HFFc6 (cell line): ENCODE data around the gene TBC1D5. TPM values are rescaled to one million over a fixed set of nuclear protein-coding genes. Genes with fewer than 3 reads are reported as not detected.

ENCODE experiments used
- DNase-seq: peaks from one replicate; pipeline ENCODE4 v3.0.0-alpha.2; 2018
- H3K27ac Mint-ChIP-seq: 2 replicates; pipeline ENCODE4 v1.8.0; 2020; ENCODE audit warnings: mild to moderate bottlenecking, mixed read lengths
- H3K27me3 Mint-ChIP-seq: 2 replicates; pipeline ENCODE4 v1.8.0; 2021; ENCODE audit warnings: mild to moderate bottlenecking, moderate library complexity, mixed read lengths; ENCODE audit not compliant: insufficient read depth
- H3K36me3 Mint-ChIP-seq: 2 replicates; pipeline ENCODE4 v1.8.0; 2021; ENCODE audit warnings: low read depth, mixed read lengths
- H3K4me1 Mint-ChIP-seq: 2 replicates; pipeline ENCODE4 v1.8.0; 2020; ENCODE audit warnings: low read depth, mixed read lengths
- H3K4me3 Mint-ChIP-seq: 2 replicates; pipeline ENCODE4 v1.8.0; 2020; ENCODE audit warnings: mild to moderate bottlenecking, moderate library complexity, mixed read lengths
- H3K9me3 Mint-ChIP-seq: 2 replicates; pipeline ENCODE4 v1.8.0; 2020; ENCODE audit warnings: mild to moderate bottlenecking, mixed read lengths
- CTCF ChIP-seq: fragments of 200-600 bp; sonication (generic); IDR thresholded peaks from 2 replicates; pipeline ENCODE4 v1.5.0; 2021; ENCODE audit warnings: antibody characterized with exemption, mild to moderate bottlenecking
- total RNA-seq, 6 experiments: library from RNA; stranded (reverse); fragmentation: NEBNext Ultra II Directional; extraction: Animal tissue kit (Norgen Biotek cat#: 25700); gene quantifications; 2 replicates in 1 of 6; 3 replicates in 5 of 6; pipeline ENCODE4 v1.2.3, GENCODE V29; 2021

TBC1D5 gene
- total RNA-seq, 6 experiments from 2014 or later, result 37.2 to 46.0 (median 40.1) TPM

- no peaks in the 10 kb centered on the region for H3K9me3 Mint-ChIP-seq
- H3K4me1 Mint-ChIP-seq, result peaks cover 22% of the 10 kb centered on the region
- no peaks in the 10 kb centered on the region for H3K36me3 Mint-ChIP-seq
- no peaks in the 10 kb centered on the region for H3K27me3 Mint-ChIP-seq
- H3K27ac Mint-ChIP-seq, result no peak overlapping the region
- peak; percentile 13 for DNase-seq
- H3K4me3 Mint-ChIP-seq, result no peak overlapping the region
- TF ChIP-seq CTCF, result no peak
Observed at GRCh38 chr3:17581421-17582080, 160.9 kb downstream of the TBC1D5 start.

- no peak for DNase-seq
- H3K27me3 Mint-ChIP-seq, result no peaks in the 10 kb centered on the region
- no peaks in the 10 kb centered on the region for H3K9me3 Mint-ChIP-seq
- TF ChIP-seq CTCF, result no peak
- H3K4me3 Mint-ChIP-seq, result no peak overlapping the region
- H3K36me3 Mint-ChIP-seq, result no peaks in the 10 kb centered on the region
- H3K27ac Mint-ChIP-seq, result no peak overlapping the region
- peaks cover 20% of the 10 kb centered on the region for H3K4me1 Mint-ChIP-seq
Observed at GRCh38 chr3:17580901-17581300, 161.5 kb downstream of the TBC1D5 start.

GRCh38 chr3:17579289-17580031, 163.0 kb downstream of the TBC1D5 start:
- Mint-ChIP-seq H3K27ac (no peak overlapping the region), H3K36me3 (no peaks in the 10 kb centered on the region), H3K9me3 (no peaks in the 10 kb centered on the region), H3K4me3 (no peak overlapping the region), H3K4me1 (peaks cover 12% of the 10 kb centered on the region), H3K27me3 (no peaks in the 10 kb centered on the region)
- TF ChIP-seq CTCF, result no peak
- no peak for DNase-seq

GRCh38 chr3:17577796-17578520, 164.5 kb downstream of the TBC1D5 start:
- peaks cover 12% of the 10 kb centered on the region for H3K4me1 Mint-ChIP-seq
- no peaks in the 10 kb centered on the region for H3K27me3 Mint-ChIP-seq
- peak; percentile 3 for DNase-seq
- no peaks in the 10 kb centered on the region for H3K9me3 Mint-ChIP-seq
- no peaks in the 10 kb centered on the region for H3K36me3 Mint-ChIP-seq
- no peak overlapping the region for H3K27ac Mint-ChIP-seq
- no peak for TF ChIP-seq CTCF
- H3K4me3 Mint-ChIP-seq, result no peak overlapping the region

- no peak overlapping the region for H3K27ac Mint-ChIP-seq
- no peaks in the 10 kb centered on the region for H3K27me3 Mint-ChIP-seq
- H3K4me3 Mint-ChIP-seq, result no peak overlapping the region
- H3K4me1 Mint-ChIP-seq, result peaks cover 14% of the 10 kb centered on the region
- no peak for TF ChIP-seq CTCF
- no peaks in the 10 kb centered on the region for H3K9me3 Mint-ChIP-seq
- H3K36me3 Mint-ChIP-seq, result no peaks in the 10 kb centered on the region
- DNase-seq, result no peak
Observed at GRCh38 chr3:17573396-17573795, 169.0 kb downstream of the TBC1D5 start.
